Measurements from ENCODE around the gene LILRA2. TPM values are rescaled to one million over a fixed set of nuclear protein-coding genes. Genes with fewer than 3 reads are reported as not detected.

LILRA2 gene
- total RNA-seq, 1 experiment from 2014 or later = not detected

DNA sequence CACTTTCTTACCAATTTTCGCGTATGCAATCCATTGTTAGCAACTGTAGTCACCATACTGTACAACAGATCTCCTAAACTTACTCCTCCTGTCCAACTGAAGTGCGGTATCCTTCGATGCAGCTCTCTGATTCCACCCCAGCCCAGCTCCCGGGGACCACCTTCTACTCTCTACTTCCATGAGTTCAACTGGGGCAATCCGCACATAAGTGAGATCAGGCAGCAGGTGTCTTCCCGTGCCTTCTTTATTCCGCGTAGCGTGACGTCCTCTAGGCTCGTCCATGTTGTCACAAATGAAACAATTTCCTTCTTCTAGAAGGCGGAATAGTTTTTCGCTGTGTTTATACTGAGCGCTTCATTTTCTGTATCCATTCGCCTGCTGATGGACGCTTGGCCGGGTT lies 65.1 kb downstream of the LILRA2 start:
- ChIA-PET POLR2A (no interaction called here), CTCF (no interaction called here)
- no peak for DNase-seq
- Histone ChIP-seq H3K36me3 (ENCODE audit: control insufficient read depth, insufficient read depth, low read length) (no peaks in the 10 kb centered on the region), H3K4me1 (no peaks in the 10 kb centered on the region), H3K27me3 (replicated peaks; ENCODE audit: control insufficient read depth, insufficient read depth, low read length) (no peaks in the 10 kb centered on the region), H3K4me3 (ENCODE audit: low read depth, low read length) (no peak overlapping the region), H3K9me3 (no peaks in the 10 kb centered on the region)
- H3K36me3 Mint-ChIP-seq (ENCODE audit: insufficient read depth, unreplicated experiment) = no peaks in the 10 kb centered on the region
- no peaks in the 10 kb centered on the region for H3K9me3 Mint-ChIP-seq (ENCODE audit: unreplicated experiment)
- H3K27me3 Mint-ChIP-seq (ENCODE audit: insufficient read depth, unreplicated experiment) = peaks cover 25% of the 10 kb centered on the region
- no peaks in the 10 kb centered on the region for H3K4me1 Mint-ChIP-seq (ENCODE audit: low read depth, unreplicated experiment)
- intact Hi-C loops (cut with micrococcal nuclease; ENCODE audit: unreplicated experiment) = no loop called here
- BruUV-seq (replicated peaks) = no TSS peak
- H3K4me3 Mint-ChIP-seq (ENCODE audit: unreplicated experiment) = no peak overlapping the region
- TF ChIP-seq, protein P1, sequence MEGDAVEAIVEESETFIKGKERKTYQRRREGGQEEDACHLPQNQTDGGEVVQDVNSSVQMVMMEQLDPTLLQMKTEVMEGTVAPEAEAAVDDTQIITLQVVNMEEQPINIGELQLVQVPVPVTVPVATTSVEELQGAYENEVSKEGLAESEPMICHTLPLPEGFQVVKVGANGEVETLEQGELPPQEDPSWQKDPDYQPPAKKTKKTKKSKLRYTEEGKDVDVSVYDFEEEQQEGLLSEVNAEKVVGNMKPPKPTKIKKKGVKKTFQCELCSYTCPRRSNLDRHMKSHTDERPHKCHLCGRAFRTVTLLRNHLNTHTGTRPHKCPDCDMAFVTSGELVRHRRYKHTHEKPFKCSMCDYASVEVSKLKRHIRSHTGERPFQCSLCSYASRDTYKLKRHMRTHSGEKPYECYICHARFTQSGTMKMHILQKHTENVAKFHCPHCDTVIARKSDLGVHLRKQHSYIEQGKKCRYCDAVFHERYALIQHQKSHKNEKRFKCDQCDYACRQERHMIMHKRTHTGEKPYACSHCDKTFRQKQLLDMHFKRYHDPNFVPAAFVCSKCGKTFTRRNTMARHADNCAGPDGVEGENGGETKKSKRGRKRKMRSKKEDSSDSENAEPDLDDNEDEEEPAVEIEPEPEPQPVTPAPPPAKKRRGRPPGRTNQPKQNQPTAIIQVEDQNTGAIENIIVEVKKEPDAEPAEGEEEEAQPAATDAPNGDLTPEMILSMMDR (IDR thresholded peaks at IDR 0.05; ENCODE audit: insufficient read depth in 1 of 2, low read depth in 1 of 2, low read length in 1 of 2, severe bottlenecking in 1 of 2, unreplicated experiment in 1 of 2) = no peak
- no peak overlapping the region for H3K27ac Mint-ChIP-seq (ENCODE audit: unreplicated experiment)

Other genes starting within 250 kb of the LILRA2 start
- not detected in 2 replicates for gene LILRA4, start 234.6 kb upstream of the LILRA2 start, total RNA-seq (2022)
- not detected in 2 replicates for gene LAIR1, start 208.9 kb upstream of the LILRA2 start, total RNA-seq (2022)
- gene TTYH1, start 158.3 kb upstream of the LILRA2 start, total RNA-seq (2022) = not detected in 2 replicates
- 143 and 148 TPM in 2 replicates for gene LENG8, start 124.6 kb upstream of the LILRA2 start, total RNA-seq (2022)
- 6.7 and 6.9 TPM in 2 replicates for gene LENG9, start 110.0 kb upstream of the LILRA2 start, total RNA-seq (2022)
- 7.1 and 8.6 TPM in 2 replicates for gene CDC42EP5, start 100.5 kb upstream of the LILRA2 start, total RNA-seq (2022)
- gene LAIR2, start 71.0 kb upstream of the LILRA2 start, total RNA-seq (2022) = not detected in 2 replicates
- gene LILRA1, start 19.8 kb downstream of the LILRA2 start, total RNA-seq (2022) = not detected in 2 replicates
- gene LILRB1, start 56.7 kb downstream of the LILRA2 start, total RNA-seq (2022) = not detected in 2 replicates
- gene LILRB4, start 89.2 kb downstream of the LILRA2 start, total RNA-seq (2022) = not detected in 2 replicates
- not detected in 2 replicates for gene KIR3DL3, start 150.7 kb downstream of the LILRA2 start, total RNA-seq (2022)
- not detected in 2 replicates for gene KIR2DL3, start 164.7 kb downstream of the LILRA2 start, total RNA-seq (2022)
- gene KIR2DL1, start 196.0 kb downstream of the LILRA2 start, total RNA-seq (2022) = not detected in 2 replicates
- not detected in 2 replicates for gene KIR2DL4, start 229.8 kb downstream of the LILRA2 start, total RNA-seq (2022)
- gene KIR3DL1, start 242.7 kb downstream of the LILRA2 start, total RNA-seq (2022) = not detected in 2 replicates